OCI-LY3 (cell line): ENCODE measurements around the gene MRTFA.

ENCODE experiments used
- H2AFZ ChIP-seq: fragments of 200-600, 300-600 bp; shearing (Covaris generic); 2 replicates; pipeline ENCODE4 v1.6.0; 2014; ENCODE audit warnings: antibody characterized with exemption, low read depth, low read length
- H3K27ac ChIP-seq: fragments of 200-600, 300-600 bp; sonication (generic); 2 replicates; pipeline ENCODE4 v1.5.1; 2014; ENCODE audit warnings: mild to moderate bottlenecking, low read length, moderate library complexity, mixed read lengths
- H3K27me3 ChIP-seq: fragments of 200-600, 300-600 bp; sonication (generic); 2 replicates; pipeline ENCODE4 v1.6.1; 2014; ENCODE audit warnings: low read depth, low read length, mixed read lengths
- H3K36me3 ChIP-seq: fragments of 200-600, 300-600 bp; sonication (generic); replicated peaks from 2 replicates; pipeline ENCODE3; 2014; ENCODE audit warnings: low read depth, low read length, mixed read lengths
- H3K4me1 ChIP-seq: fragments of 300-600, 200-600 bp; sonication (generic); 2 replicates; pipeline ENCODE4 v1.6.1; 2014; ENCODE audit warnings: low read length, mixed read lengths
- H3K4me2 ChIP-seq: fragments of 200-600, 300-600 bp; sonication (generic); 2 replicates; pipeline ENCODE4 v1.6.1; 2014; ENCODE audit warnings: low read length, mixed read lengths
- H3K4me3 ChIP-seq: fragments of 300-600, 200-600 bp; sonication (generic); 2 replicates; pipeline ENCODE4 v1.5.1; 2014; ENCODE audit warnings: antibody characterized with exemption, mild to moderate bottlenecking, low read length, moderate library complexity
- H3K79me2 ChIP-seq: fragments of 300-600, 200-600 bp; shearing (Covaris generic); 2 replicates; pipeline ENCODE4 v1.6.1; 2014; ENCODE audit warnings: mild to moderate bottlenecking, low read length, mixed read lengths
- H3K9ac ChIP-seq: fragments of 300-600, 200-600 bp; shearing (Covaris generic); 2 replicates; pipeline ENCODE4 v1.6.0; 2014; ENCODE audit warnings: mild to moderate bottlenecking, low read length, moderate library complexity
- H3K9me3 ChIP-seq: fragments of 200-600, 300-600 bp; shearing (Covaris generic); 2 replicates; pipeline ENCODE4 v1.6.1; 2014; ENCODE audit warnings: low read length, mixed read lengths; ENCODE audit not compliant: insufficient read depth
- H4K20me1 ChIP-seq: fragments of 200-600, 300-600 bp; sonication (generic); 2 replicates; pipeline ENCODE4 v1.6.1; 2016; ENCODE audit warnings: low read length, mixed read lengths; ENCODE audit not compliant: insufficient read depth
- CTCF ChIP-seq: fragments of 200-600, 300-600 bp; sonication (generic); IDR thresholded peaks from 2 replicates; pipeline ENCODE4 v1.5.1; 2014; ENCODE audit warnings: antibody characterized with exemption, low read length, low read depth
- EZH2phosphoT487 ChIP-seq: fragments of 200-600 bp; shearing (Covaris generic); IDR thresholded peaks from 2 replicates; pipeline ENCODE4 v1.6.1; 2018; ENCODE audit warnings: antibody characterized with exemption, mixed run types, low read depth

Gene MRTFA

GRCh38 chr22:40477683-40478337 is 158.7 kb downstream of the MRTFA start:
- Histone ChIP-seq H3K4me2 (no peak overlapping the region), H3K79me2 (peaks cover 15% of the 10 kb centered on the region; the same call in 1 of the 2 replicates)

GRCh38 chr22:40476341-40476740 is 160.2 kb downstream of the MRTFA start:
- Histone ChIP-seq H3K79me2 (peaks cover 9% of the 10 kb centered on the region; the same call in 1 of the 2 replicates), H4K20me1 (peaks cover 5% of the 10 kb centered on the region; the same call in 1 of the 2 replicates), H3K9me3 (no peaks in the 10 kb centered on the region), H3K4me1 (peaks cover 13% of the 10 kb centered on the region), H3K9ac (no peak overlapping the region), H3K27ac (no peak overlapping the region), H2AFZ (no peak overlapping the region), H3K4me3 (no peak overlapping the region), H3K27me3 (no peaks in the 10 kb centered on the region), H3K36me3 (no peaks in the 10 kb centered on the region), H3K4me2 (no peak overlapping the region)
- TF ChIP-seq CTCF (no peak), EZH2phosphoT487 (no peak)

More at GRCh38 chr22:40477683-40478337, 158.7 kb downstream of the MRTFA start:
- no peak for TF ChIP-seq CTCF
- no peak for TF ChIP-seq EZH2phosphoT487
- no peak overlapping the region for H2AFZ ChIP-seq
- H3K36me3 ChIP-seq = no peaks in the 10 kb centered on the region
- no peak overlapping the region for H3K4me3 ChIP-seq
- H3K27me3 ChIP-seq = no peaks in the 10 kb centered on the region
- no peaks in the 10 kb centered on the region for H3K9me3 ChIP-seq
- no peak overlapping the region for H3K27ac ChIP-seq
- peaks cover 13% of the 10 kb centered on the region for H3K4me1 ChIP-seq
- no peak overlapping the region for H3K9ac ChIP-seq
- peaks cover 12% of the 10 kb centered on the region; the same call in 1 of the 2 replicates for H4K20me1 ChIP-seq

- Histone ChIP-seq H3K36me3 (no peaks in the 10 kb centered on the region), H3K4me3 (no peak overlapping the region), H3K27ac (no peak overlapping the region), H3K4me1 (peaks cover 13% of the 10 kb centered on the region), H3K27me3 (no peaks in the 10 kb centered on the region), H3K9me3 (no peaks in the 10 kb centered on the region), H3K9ac (no peak overlapping the region), H4K20me1 (peaks cover 12% of the 10 kb centered on the region; the same call in 1 of the 2 replicates), H2AFZ (no peak overlapping the region), H3K4me2 (no peak overlapping the region), H3K79me2 (peaks cover 4% of the 10 kb centered on the region; the same call in 1 of the 2 replicates)
- no peak for TF ChIP-seq CTCF
- TF ChIP-seq EZH2phosphoT487 = no peak
Observed at GRCh38 chr22:40473703-40474102, 162.8 kb downstream of the MRTFA start.

- H3K9me3 ChIP-seq = no peaks in the 10 kb centered on the region
- no peaks in the 10 kb centered on the region for H3K36me3 ChIP-seq
- no peaks in the 10 kb centered on the region for H3K27me3 ChIP-seq
- no peak overlapping the region for H3K4me2 ChIP-seq
- H3K4me1 ChIP-seq = peaks cover 13% of the 10 kb centered on the region
- peaks cover 6% of the 10 kb centered on the region; the same call in 1 of the 2 replicates for H3K79me2 ChIP-seq
- no peak overlapping the region for H3K9ac ChIP-seq
- TF ChIP-seq EZH2phosphoT487 = no peak
- TF ChIP-seq CTCF = no peak
- H3K4me3 ChIP-seq = no peak overlapping the region
- H3K27ac ChIP-seq = no peak overlapping the region
- H4K20me1 ChIP-seq = peaks cover 12% of the 10 kb centered on the region; the same call in 1 of the 2 replicates
- no peak overlapping the region for H2AFZ ChIP-seq
Observed at GRCh38 chr22:40472579-40472978, 163.9 kb downstream of the MRTFA start.
